SK-N-SH treated with all-trans-retinoic acid at 6 μM for 48 hours (cell line): ENCODE results near the gene AUH.

ENCODE experiments used
- ATAC-seq: fragments of 200-7000 bp; cut with Tn5 transposase; 3 replicates; pipeline ENCODE4 v1.9.1; 2020; ENCODE audit warnings: mild to moderate bottlenecking, moderate library complexity
- ARNTL ChIP-seq: fragments of 450-650 bp; formaldehyde crosslinking; IDR thresholded peaks from 2 replicates; pipeline ENCODE4 v1.5.0; 2020; ENCODE audit warnings: low read depth, mild to moderate bottlenecking, moderate library complexity, borderline replicate concordance
- BACH2 ChIP-seq: fragments of 250-450 bp; sonication (Bioruptor Pico); IDR thresholded peaks from 2 replicates; pipeline ENCODE4 v1.9.0; 2021; ENCODE audit warnings: mild to moderate bottlenecking, borderline replicate concordance
- CREB5 ChIP-seq: fragments of 250-450 bp; sonication (Bioruptor Pico); IDR thresholded peaks from 2 replicates; pipeline ENCODE4 v1.5.1; 2020; ENCODE audit warnings: low read depth, mild to moderate bottlenecking, moderate library complexity
- CSDC2 ChIP-seq: fragments of 250-450 bp; sonication (Bioruptor Pico); IDR thresholded peaks from 2 replicates; pipeline ENCODE4 v1.5.0; 2020; ENCODE audit warnings: mild to moderate bottlenecking, moderate library complexity
- CSRNP3 ChIP-seq: fragments of 250-450 bp; sonication (Bioruptor Pico); IDR thresholded peaks from 2 replicates; pipeline ENCODE4 v1.5.1; 2021; ENCODE audit warnings: mild to moderate bottlenecking, moderate library complexity
- ESRRG ChIP-seq: fragments of 250-450 bp; sonication (Bioruptor Pico); IDR thresholded peaks from 2 replicates; pipeline ENCODE4 v1.6.1; 2021; ENCODE audit warnings: mild to moderate bottlenecking
- ISL1 ChIP-seq: fragments of 250-450 bp; sonication (Bioruptor Pico); IDR thresholded peaks from 2 replicates; pipeline ENCODE4 v2.1.2; 2022; ENCODE audit warnings: mild to moderate bottlenecking, moderate library complexity
- OSR1 ChIP-seq: fragments of 250-450 bp; sonication (Bioruptor Pico); IDR thresholded peaks from 2 replicates; pipeline ENCODE4 v1.8.0; 2022; ENCODE audit warnings: moderate library complexity, mild to moderate bottlenecking, inconsistent platforms
- PATZ1 ChIP-seq: fragments of 250-450 bp; sonication (Bioruptor Pico); IDR thresholded peaks from 2 replicates; pipeline ENCODE4 v1.8.0; 2020; ENCODE audit warnings: mild to moderate bottlenecking, moderate library complexity, borderline replicate concordance
- POU6F1 ChIP-seq: fragments of 250-450 bp; sonication (Bioruptor Pico); IDR thresholded peaks from 2 replicates; pipeline ENCODE4 v1.8.0; 2021; ENCODE audit warnings: low read depth, mild to moderate bottlenecking, moderate library complexity, borderline replicate concordance
- PPARA ChIP-seq: fragments of 250-450 bp; sonication (Bioruptor Pico); IDR thresholded peaks from 2 replicates; pipeline ENCODE4 v1.5.0; 2020; ENCODE audit warnings: mild to moderate bottlenecking, borderline replicate concordance
- RARB ChIP-seq: fragments of 250-450 bp; sonication (Bioruptor Pico); IDR thresholded peaks from 2 replicates; pipeline ENCODE4 v1.8.0; 2021; ENCODE audit warnings: mild to moderate bottlenecking, moderate library complexity
- SNAI2 ChIP-seq: fragments of 250-450 bp; sonication (Bioruptor Pico); IDR thresholded peaks from 2 replicates; pipeline ENCODE4 v1.5.0; 2020; ENCODE audit warnings: mild to moderate bottlenecking, moderate library complexity
- TCF4 ChIP-seq: fragments of 250-450 bp; sonication (Bioruptor Pico); IDR thresholded peaks from 2 replicates; pipeline ENCODE4 v1.8.0; 2021; ENCODE audit warnings: mild to moderate bottlenecking, moderate library complexity, borderline replicate concordance
- TOX ChIP-seq: fragments of 250-450 bp; sonication (Bioruptor Pico); IDR thresholded peaks from 2 replicates; pipeline ENCODE4 v1.8.0; 2021; ENCODE audit warnings: mild to moderate bottlenecking, moderate library complexity, borderline replicate concordance
- TSHZ2 ChIP-seq: fragments of 250-450 bp; sonication (Bioruptor Pico); IDR thresholded peaks from 2 replicates; pipeline ENCODE4 v1.5.0; 2020; ENCODE audit warnings: mild to moderate bottlenecking, moderate library complexity
- ZC3H10 ChIP-seq: fragments of 250-450 bp; sonication (Bioruptor Pico); IDR thresholded peaks from 2 replicates; pipeline ENCODE4 v1.5.1; 2021; ENCODE audit warnings: mild to moderate bottlenecking, moderate library complexity
- ZFP3 ChIP-seq: fragments of 250-450 bp; sonication (Bioruptor Pico); IDR thresholded peaks from 2 replicates; pipeline ENCODE4 v1.5.0; 2020; ENCODE audit warnings: mild to moderate bottlenecking, moderate library complexity
- ZFP30 ChIP-seq: fragments of 450-650 bp; formaldehyde crosslinking; IDR thresholded peaks from 2 replicates; pipeline ENCODE4 v1.5.0; 2022; ENCODE audit warnings: mild to moderate bottlenecking, moderate library complexity
- ZNF565 ChIP-seq: fragments of 450-650 bp; formaldehyde crosslinking; conservative IDR thresholded peaks from 2 replicates; pipeline ENCODE4 v1.5.0; 2020; ENCODE audit warnings: low read depth, mild to moderate bottlenecking, moderate library complexity
- ZNF70 ChIP-seq: fragments of 450-650 bp; formaldehyde crosslinking; IDR thresholded peaks from 2 replicates; pipeline ENCODE4 v1.5.0; 2020; ENCODE audit warnings: mild to moderate bottlenecking, moderate library complexity

Gene AUH

GRCh38 chr9:91246846-91247245, 114.9 kb downstream of the AUH start:
- TF ChIP-seq CSRNP3 (CRISPR knock-in tag) (no peak), TSHZ2 (CRISPR knock-in tag) (no peak), CREB5 (no peak), ARNTL (CRISPR knock-in tag) (no peak), ZFP3 (CRISPR knock-in tag) (no peak), CSDC2 (CRISPR knock-in tag) (no peak), BACH2 (CRISPR knock-in tag) (no peak), SNAI2 (CRISPR knock-in tag) (no peak), TOX (CRISPR knock-in tag) (no peak)
- ATAC-seq = no peak

GRCh38 chr9:91245431-91246313, 116.0 kb downstream of the AUH start:
- ATAC-seq = no peak
- TF ChIP-seq TSHZ2 (CRISPR knock-in tag) (no peak), CREB5 (no peak), ZFP3 (CRISPR knock-in tag) (no peak), ISL1 (CRISPR knock-in tag) (no peak), PPARA (CRISPR knock-in tag) (no peak), SNAI2 (CRISPR knock-in tag) (no peak), ARNTL (CRISPR knock-in tag) (no peak), POU6F1 (no peak), PATZ1 (CRISPR knock-in tag) (no peak), ZFP30 (CRISPR knock-in tag) (no peak), TOX (CRISPR knock-in tag) (no peak), ZNF70 (CRISPR knock-in tag) (no peak), ZC3H10 (CRISPR knock-in tag) (no peak), RARB (no peak), TCF4 (CRISPR knock-in tag) (no peak), BACH2 (CRISPR knock-in tag) (no peak), CSDC2 (CRISPR knock-in tag) (no peak), ZNF565 (CRISPR knock-in tag) (no peak), ESRRG (no peak), OSR1 (CRISPR knock-in tag) (no peak)
- TF ChIP-seq, all 23 proteins: peak for 0
